ENCODE results near the gene FGFR3. TPM values are rescaled to one million over a fixed set of nuclear protein-coding genes. Genes with fewer than 3 reads are reported as not detected.

FGFR3 gene
- total RNA-seq, 5 donors from 2014 or later (not counting 1 experiment from before 2014, with no cell fraction given): 0.70 to 0.91 (median 0.90) TPM; not detected in 2

- no peaks in the 10 kb centered on the region for H3K9me3 Mint-ChIP-seq
- H3K4me3 Mint-ChIP-seq: peak overlapping the region; percentile 75 to 85 (median 84)
- ChIA-PET CTCF (no interaction called here), POLR2A (interaction anchor here in 1 of 2 donors (0.6 to 0.7 kb wide), 2 partner anchors 15 to 1137 kb away, joined by 3 read pairs; partner anchors contain the start of gene NSD2)
- Histone ChIP-seq H3K27ac (ENCODE audit: low read length) (peak overlapping the region; percentile 9), H3K27me3 (replicated peaks in 1 of 2; ENCODE audit: control insufficient read depth in 2 of 2, extremely low read depth in 1 of 2, insufficient read depth in 2 of 2, low read length in 1 of 2) (peaks cover 0 to 3% of the 10 kb centered on the region in 2 experiments), H3K4me1 (ENCODE audit: control insufficient read depth in 1 of 2, extremely low read depth in 1 of 2, insufficient read depth in 2 of 2, low read length in 2 of 2) (peaks cover 19 to 51% of the 10 kb centered on the region in 2 experiments), H3K36me3 (ENCODE audit: control insufficient read depth in 2 of 2, extremely low read depth in 1 of 2, insufficient read depth in 1 of 2, low read length in 1 of 2) (peaks cover 0 to 5% of the 10 kb centered on the region in 2 donors), H3K4me3 (ENCODE audit: control insufficient read depth in 1 of 2, extremely low read depth in 1 of 2, low read length in 1 of 2) (peak overlapping the region; percentile 52 to 86), H3K9me3 (no peaks in the 10 kb centered on the region)
- under 1% methylated on average over 92 of the region's 92 CpGs for WGBS (ENCODE audit: insufficient coverage)
- H3K36me3 Mint-ChIP-seq: no peaks in the 10 kb centered on the region
- peak in 6 of 35 experiments; percentile 4 to 34 (median 8) for DNase-seq
- no peaks in the 10 kb centered on the region for H3K27me3 Mint-ChIP-seq
- H3K4me1 Mint-ChIP-seq: peaks cover 38 to 48% (median 42%) of the 10 kb centered on the region in 3 donors
- ATAC-seq (replicated peaks in 1 of 4): peak; percentile 19 to 28 (median 26)
- no peak overlapping the region for H3K27ac Mint-ChIP-seq
These were observed 62.4 kb downstream of the FGFR3 start for GRCh38 chr4:1855333-1856070.

GRCh38 chr4:1856071-1856942 is 63.2 kb downstream of the FGFR3 start, which contains the start of gene LETM1:
Gene LETM1 (minus strand): TSS chr4:1856156. CDS start chr4:1855950, 206 bp downstream.
- peak within 1 kb of the TSS; percentile 76 to 86 for H3K4me3 ChIP-seq (ENCODE audit: control insufficient read depth in 1 of 2, extremely low read depth in 1 of 2, low read length in 1 of 2)
- Mint-ChIP-seq H3K9me3 (no peaks in the 10 kb centered on the region), H3K4me1 (peaks cover 33 to 42% (median 36%) of the 10 kb centered on the region in 3 donors), H3K36me3 (no peaks in the 10 kb centered on the region), H3K27ac (peak within 1 kb of the TSS; percentile 46 to 74), H3K27me3 (no peaks in the 10 kb centered on the region), H3K4me3 (peak within 1 kb of the TSS; percentile 80 to 85 (median 84))
- peak; percentile 80 to 94 (median 87) for DNase-seq
- H3K4me1 ChIP-seq (ENCODE audit: control insufficient read depth in 1 of 2, extremely low read depth in 1 of 2, insufficient read depth in 2 of 2, low read length in 2 of 2): peaks cover 16 to 48% of the 10 kb centered on the region in 2 experiments
- POLR2A ChIA-PET: interaction anchor here in 1 of 2 donors (0.7 kb wide), 1 partner anchor 15 kb away, joined by 3 read pairs; the partner anchor contains the start of gene NSD2
- CTCF ChIA-PET: no interaction called here
- no peaks in the 10 kb centered on the region for H3K9me3 ChIP-seq
- H3K27me3 ChIP-seq (replicated peaks in 1 of 2; ENCODE audit: control insufficient read depth in 2 of 2, extremely low read depth in 1 of 2, insufficient read depth in 2 of 2, low read length in 1 of 2): peaks cover 0 to 3% of the 10 kb centered on the region in 2 experiments
- ATAC-seq (replicated peaks in 1 of 4): peak; percentile 95 to 98 (median 97)
- under 1% methylated on average over 107 of the region's 107 CpGs for WGBS (ENCODE audit: insufficient coverage)
- peak within 1 kb of the TSS; percentile 9 for H3K27ac ChIP-seq (ENCODE audit: low read length)
- peaks cover 0 to 5% of the 10 kb centered on the region in 2 donors for H3K36me3 ChIP-seq (ENCODE audit: control insufficient read depth in 2 of 2, extremely low read depth in 1 of 2, insufficient read depth in 1 of 2, low read length in 1 of 2)

- Histone ChIP-seq H3K27me3 (replicated peaks in 1 of 2; ENCODE audit: control insufficient read depth in 2 of 2, extremely low read depth in 1 of 2, insufficient read depth in 2 of 2, low read length in 1 of 2) (peaks cover 0 to 3% of the 10 kb centered on the region in 2 experiments), H3K36me3 (ENCODE audit: control insufficient read depth in 2 of 2, extremely low read depth in 1 of 2, insufficient read depth in 1 of 2, low read length in 1 of 2) (peaks cover 0 to 5% of the 10 kb centered on the region in 2 donors), H3K4me3 (ENCODE audit: control insufficient read depth in 1 of 2, extremely low read depth in 1 of 2, low read length in 1 of 2) (peak overlapping the region; percentile 76 to 86), H3K4me1 (ENCODE audit: control insufficient read depth in 1 of 2, extremely low read depth in 1 of 2, insufficient read depth in 2 of 2, low read length in 2 of 2) (peaks cover 20 to 47% of the 10 kb centered on the region in 2 experiments), H3K9me3 (no peaks in the 10 kb centered on the region), H3K27ac (ENCODE audit: low read length) (no peak overlapping the region)
- ATAC-seq (replicated peaks in 1 of 4): no peak
- ChIA-PET CTCF (interaction anchor here in 1 of 2 donors (0.9 kb wide), 1 partner anchor 47 kb away, joined by 3 read pairs; no protein-coding TSS in a partner anchor), POLR2A (no interaction called here)
- H3K27me3 Mint-ChIP-seq: no peaks in the 10 kb centered on the region
- no peaks in the 10 kb centered on the region for H3K36me3 Mint-ChIP-seq
- no peak for DNase-seq
- peak overlapping the region; percentile 73 to 79 (median 75) for H3K4me3 Mint-ChIP-seq
- H3K4me1 Mint-ChIP-seq: peaks cover 33 to 41% (median 36%) of the 10 kb centered on the region in 3 donors
- peak overlapping the region; percentile 19 to 74 for H3K27ac Mint-ChIP-seq
- WGBS (ENCODE audit: insufficient coverage): 33% methylated on average over 19 of the region's 32 CpGs
- no peaks in the 10 kb centered on the region for H3K9me3 Mint-ChIP-seq
These were observed 64.0 kb downstream of the FGFR3 start for GRCh38 chr4:1856943-1857699.

- peaks cover 0 to 5% of the 10 kb centered on the region in 2 donors for H3K36me3 ChIP-seq (ENCODE audit: control insufficient read depth in 2 of 2, extremely low read depth in 1 of 2, insufficient read depth in 1 of 2, low read length in 1 of 2)
- no peaks in the 10 kb centered on the region for H3K36me3 Mint-ChIP-seq
- ChIA-PET POLR2A (no interaction called here), CTCF (interaction anchor here in 1 of 2 donors (0.9 kb wide), 1 partner anchor 46 kb away, joined by 3 read pairs; no protein-coding TSS in a partner anchor)
- no peaks in the 10 kb centered on the region for H3K9me3 ChIP-seq
- H3K27ac ChIP-seq (ENCODE audit: low read length): no peak overlapping the region
- H3K27me3 ChIP-seq (replicated peaks in 1 of 2; ENCODE audit: control insufficient read depth in 2 of 2, extremely low read depth in 1 of 2, insufficient read depth in 2 of 2, low read length in 1 of 2): peaks cover 0 to 7% of the 10 kb centered on the region in 2 experiments
- no peaks in the 10 kb centered on the region for H3K27me3 Mint-ChIP-seq
- peaks cover 23 to 47% of the 10 kb centered on the region in 2 experiments for H3K4me1 ChIP-seq (ENCODE audit: control insufficient read depth in 1 of 2, extremely low read depth in 1 of 2, insufficient read depth in 2 of 2, low read length in 2 of 2)
- DNase-seq (no peak), ATAC-seq (replicated peaks in 1 of 4) (no peak)
- H3K4me3 Mint-ChIP-seq: no peak overlapping the region
- peaks cover 30 to 38% (median 33%) of the 10 kb centered on the region in 3 donors for H3K4me1 Mint-ChIP-seq
- no peak overlapping the region for H3K4me3 ChIP-seq (ENCODE audit: control insufficient read depth in 1 of 2, extremely low read depth in 1 of 2, low read length in 1 of 2)
- 91% methylated on average over 5 of the region's 5 CpGs for WGBS (ENCODE audit: insufficient coverage)
- H3K27ac Mint-ChIP-seq: peak overlapping the region in 1 of 2 donors; percentile 34
- no peaks in the 10 kb centered on the region for H3K9me3 Mint-ChIP-seq
These were observed 64.8 kb downstream of the FGFR3 start for GRCh38 chr4:1857931-1858330.

Other genes with a start within 250 kb of the FGFR3 start
- gene FAM53A, start 109.0 kb upstream of the FGFR3 start, total RNA-seq: 1 to 10 TPM; 1.4 to 3.0 (median 1.9) TPM
- 10 to 100 TPM; 30.1 to 42.3 (median 36.1) TPM for gene SLBP, start 81.0 kb upstream of the FGFR3 start, total RNA-seq
- 10 to 100 TPM; 22.9 to 49.4 (median 46.3) TPM for gene TMEM129, start 72.0 kb upstream of the FGFR3 start, total RNA-seq
- gene TACC3, start 71.8 kb upstream of the FGFR3 start, total RNA-seq: 100 to 1,000 TPM; 100 to 138 (median 127) TPM
- gene LETM1, start 62.9 kb downstream of the FGFR3 start, total RNA-seq: 10 to 100 TPM; 35.4 to 60.3 (median 53.5) TPM
- gene NSD2, start 78.1 kb downstream of the FGFR3 start, total RNA-seq: 10 to 100 TPM; 40.8 to 55.3 (median 48.3) TPM
- 10 to 100 TPM; 40.7 to 55.1 (median 46.2) TPM for gene NELFA, start 215.7 kb downstream of the FGFR3 start, total RNA-seq

Measured in T-cell (primary cell).